Stomach smooth muscle (tissue), 2 donors: Measurements from ENCODE around the gene TMPRSS6.

Experiments used
- H3K27ac ChIP-seq: one replicate; pipeline ENCODE4 v1.7.0; 2013; ENCODE audit warnings: mild to moderate bottlenecking, low read length, inconsistent platforms
- H3K27me3 ChIP-seq, 2 donors: one replicate each; pipeline ENCODE4 v1.7.0; 2013; ENCODE audit warnings: low read length in 2 of 2; ENCODE audit not compliant: insufficient read depth in 2 of 2, control insufficient read depth in 1 of 2
- H3K36me3 ChIP-seq, 2 donors: one replicate each; pipeline ENCODE4 v1.7.0; 2013; ENCODE audit warnings: low read length in 2 of 2; ENCODE audit not compliant: control insufficient read depth in 2 of 2, insufficient read depth in 2 of 2
- H3K4me1 ChIP-seq: one replicate; pipeline ENCODE4 v1.7.0; 2013; ENCODE audit warnings: low read length; ENCODE audit not compliant: control insufficient read depth, insufficient read depth
- H3K4me3 ChIP-seq, 2 donors: one replicate each; pipeline ENCODE4 v1.7.0; 2013; ENCODE audit warnings: low read length in 2 of 2
- H3K9ac ChIP-seq, 2 donors: one replicate each; pipeline ENCODE4 v1.7.0; 2013; ENCODE audit warnings: low read length in 2 of 2, mild to moderate bottlenecking in 1 of 2
- H3K9me3 ChIP-seq, 2 donors: one replicate each; pipeline ENCODE4 v1.7.0; 2013; ENCODE audit warnings: low read length in 2 of 2; ENCODE audit not compliant: control insufficient read depth in 2 of 2
- donor health status: healthy.
- donor health status: Pancreatic carcinoma.

TMPRSS6 gene

GRCh38 chr22:37109242-37109917 is at the start of gene TMPRSS6:
Gene TMPRSS6, minus strand, starts transcription at chr22:37109713. Its CDS starts 6,296 bp downstream, at chr22:37103417.
- Histone ChIP-seq H3K9me3 (no peaks in the 10 kb centered on the region), H3K4me3 (no peak within 1 kb of the TSS), H3K27me3 (peaks cover 3 to 20% of the 10 kb centered on the region in 2 donors), H3K36me3 (no peaks in the 10 kb centered on the region), H3K9ac (no peak within 1 kb of the TSS), H3K4me1 (no peaks in the 10 kb centered on the region), H3K27ac (no peak within 1 kb of the TSS)

GRCh38 chr22:37158963-37159290 is 49.4 kb upstream of the TMPRSS6 start:
- peaks cover 0 to 9% of the 10 kb centered on the region in 2 donors for H3K27me3 ChIP-seq

GRCh38 chr22:37157516-37158285 is 48.2 kb upstream of the TMPRSS6 start:
- H3K36me3 ChIP-seq, result no peaks in the 10 kb centered on the region
- H3K9ac ChIP-seq, result no peak overlapping the region
- H3K27ac ChIP-seq, result no peak overlapping the region
- H3K27me3 ChIP-seq, result peaks cover 0 to 9% of the 10 kb centered on the region in 2 donors
- no peaks in the 10 kb centered on the region for H3K4me1 ChIP-seq
- H3K4me3 ChIP-seq, result no peak overlapping the region
- peaks cover 0 to 9% of the 10 kb centered on the region in 2 donors for H3K9me3 ChIP-seq

More at GRCh38 chr22:37158963-37159290, 49.4 kb upstream of the TMPRSS6 start:
- H3K4me1 ChIP-seq, result no peaks in the 10 kb centered on the region
- H3K4me3 ChIP-seq, result no peak overlapping the region
- H3K36me3 ChIP-seq, result no peaks in the 10 kb centered on the region
- no peak overlapping the region for H3K9ac ChIP-seq
- no peak overlapping the region for H3K27ac ChIP-seq
- peaks cover 0 to 9% of the 10 kb centered on the region in 2 donors for H3K9me3 ChIP-seq

GRCh38 chr22:37156686-37157435 is 47.3 kb upstream of the TMPRSS6 start:
- H3K4me1 ChIP-seq, result no peaks in the 10 kb centered on the region
- H3K27me3 ChIP-seq, result peaks cover 0 to 9% of the 10 kb centered on the region in 2 donors
- peaks cover under 1 to 9% of the 10 kb centered on the region in 2 donors for H3K9me3 ChIP-seq
- no peak overlapping the region for H3K9ac ChIP-seq
- no peak overlapping the region for H3K4me3 ChIP-seq
- no peaks in the 10 kb centered on the region for H3K36me3 ChIP-seq
- H3K27ac ChIP-seq, result no peak overlapping the region

- H3K27me3 ChIP-seq, result peaks cover 0 to 6% of the 10 kb centered on the region in 2 donors
- H3K4me3 ChIP-seq, result no peak overlapping the region
- H3K36me3 ChIP-seq, result no peaks in the 10 kb centered on the region
- no peak overlapping the region for H3K9ac ChIP-seq
- no peaks in the 10 kb centered on the region for H3K4me1 ChIP-seq
- peaks cover 2% of the 10 kb centered on the region in 2 donors for H3K9me3 ChIP-seq
- no peak overlapping the region for H3K27ac ChIP-seq
Measured at GRCh38 chr22:37155971-37156370, 46.5 kb upstream of the TMPRSS6 start.

GRCh38 chr22:37154925-37155712 is 45.6 kb upstream of the TMPRSS6 start:
- H3K36me3 ChIP-seq, result no peaks in the 10 kb centered on the region
- H3K27me3 ChIP-seq, result peaks cover 0 to 6% of the 10 kb centered on the region in 2 donors
- no peak overlapping the region for H3K27ac ChIP-seq
- H3K9me3 ChIP-seq, result peaks cover 2% of the 10 kb centered on the region in 2 donors
- no peak overlapping the region for H3K4me3 ChIP-seq
- no peaks in the 10 kb centered on the region for H3K4me1 ChIP-seq
- no peak overlapping the region for H3K9ac ChIP-seq

- no peaks in the 10 kb centered on the region for H3K36me3 ChIP-seq
- no peak overlapping the region for H3K4me3 ChIP-seq
- H3K9ac ChIP-seq, result no peak overlapping the region
- no peaks in the 10 kb centered on the region for H3K4me1 ChIP-seq
- peaks cover 0 to 6% of the 10 kb centered on the region in 2 donors for H3K27me3 ChIP-seq
- H3K27ac ChIP-seq, result no peak overlapping the region
- peaks cover 2% of the 10 kb centered on the region in 2 donors for H3K9me3 ChIP-seq
Measured at GRCh38 chr22:37153901-37154300, 44.4 kb upstream of the TMPRSS6 start.

GRCh38 chr22:37151401-37151800 is 41.9 kb upstream of the TMPRSS6 start:
- no peak overlapping the region for H3K27ac ChIP-seq
- no peak overlapping the region for H3K9ac ChIP-seq
- H3K27me3 ChIP-seq, result peaks cover 0 to 3% of the 10 kb centered on the region in 2 donors
- no peaks in the 10 kb centered on the region for H3K36me3 ChIP-seq
- no peak overlapping the region for H3K4me3 ChIP-seq
- no peaks in the 10 kb centered on the region for H3K4me1 ChIP-seq
- H3K9me3 ChIP-seq, result peaks cover 2% of the 10 kb centered on the region in 2 donors

GRCh38 chr22:37150701-37151100 is 41.2 kb upstream of the TMPRSS6 start:
- peaks cover 2% of the 10 kb centered on the region in 2 donors for H3K9me3 ChIP-seq
- peaks cover 0 to 6% of the 10 kb centered on the region in 2 donors for H3K27me3 ChIP-seq
- no peaks in the 10 kb centered on the region for H3K4me1 ChIP-seq
- H3K4me3 ChIP-seq, result no peak overlapping the region
- no peak overlapping the region for H3K9ac ChIP-seq
- H3K36me3 ChIP-seq, result no peaks in the 10 kb centered on the region
- no peak overlapping the region for H3K27ac ChIP-seq
